HEK293 (cell line): ENCODE data around the gene WNT7A.

ENCODE experiments used
- CTCF ChIA-PET: fragments of 350-600 bp; formaldehyde crosslinking; extraction: SDS; loops from one replicate; lab custom pipeline; 2021; ENCODE audit warnings: antibody characterized with exemption; lab: Yijun Ruan, JAX
- POLR2A ChIA-PET: fragments of 300-600 bp; formaldehyde crosslinking; extraction: SDS; loops from one replicate; lab custom pipeline; 2020; ENCODE audit warnings: antibody characterized with exemption, inconsistent platforms; lab: Yijun Ruan, JAX
- H3K27ac ChIP-seq: fragments of 200-500 bp; sonication (Bioruptor generic); 2 replicates; pipeline ENCODE4 v1.5.1; 2014; ENCODE audit warnings: low read depth, low read length, control low read depth, inconsistent platforms; ENCODE audit errors: extremely low read depth
- H3K36me3 ChIP-seq, 2 experiments: fragments of 200-500 bp in 1 of 2; sonication (Bioruptor generic) in 1 of 2; 1 replicate in 1 of 2; 2 replicates in 1 of 2; pipeline ENCODE4 v1.5.1; 2014 to 2017; ENCODE audit warnings: inconsistent platforms in 2 of 2, low read length in 2 of 2; ENCODE audit not compliant: control insufficient read depth in 2 of 2, insufficient read depth in 1 of 2
- H3K4me1 ChIP-seq: fragments of 200-500 bp; sonication (Bioruptor generic); 2 replicates; pipeline ENCODE4 v1.5.1; 2014; ENCODE audit warnings: mild to moderate bottlenecking, low read length, inconsistent platforms; ENCODE audit not compliant: control insufficient read depth, insufficient read depth
- H3K4me3 ChIP-seq: 2 replicates; pipeline ENCODE4 v1.5.1; 2011; ENCODE audit warnings: low read depth, mild to moderate bottlenecking, control low read depth, low read length, moderate library complexity
- H3K9me3 ChIP-seq: fragments of 200-500 bp; sonication (Bioruptor generic); 2 replicates; pipeline ENCODE4 v1.5.1; 2014; ENCODE audit warnings: low read depth, low read length, inconsistent platforms; ENCODE audit not compliant: control insufficient read depth, insufficient read depth
- GLIS1 ChIP-seq: fragments of 450-650 bp; formaldehyde crosslinking; IDR thresholded peaks from 2 replicates; pipeline ENCODE4 v1.5.1; 2016; ENCODE audit warnings: missing biosample characterization, missing genetic modification characterization
- HOXD13 ChIP-seq: sonication (generic); formaldehyde crosslinking; IDR thresholded peaks from 2 replicates; pipeline ENCODE4 v1.8.0; 2022; ENCODE audit warnings: missing genetic modification reagents, borderline replicate concordance
- SP2 ChIP-seq: fragments of 450-650 bp; formaldehyde crosslinking; IDR thresholded peaks from 2 replicates; pipeline ENCODE4 v1.5.1; 2016; ENCODE audit warnings: missing biosample characterization, missing genetic modification characterization
- ZBTB48 ChIP-seq: fragments of 450-650 bp; formaldehyde crosslinking; IDR thresholded peaks from 2 replicates; pipeline ENCODE4 v1.5.1; 2016; ENCODE audit warnings: missing biosample characterization, missing genetic modification characterization
- ZNF302 ChIP-seq: fragments of 450-650 bp; formaldehyde crosslinking; IDR thresholded peaks from 2 replicates; pipeline ENCODE4 v1.5.1; 2016; ENCODE audit warnings: missing biosample characterization, missing genetic modification characterization, low read depth
- ZNF366 ChIP-seq: fragments of 450-650 bp; formaldehyde crosslinking; conservative IDR thresholded peaks from 2 replicates; pipeline ENCODE4 v1.5.1; 2016; ENCODE audit warnings: missing biosample characterization, missing genetic modification characterization
- ZNF391 ChIP-seq: fragments of 450-650 bp; formaldehyde crosslinking; IDR thresholded peaks from 2 replicates; pipeline ENCODE4 v1.5.1; 2016; ENCODE audit warnings: low read depth, missing biosample characterization, missing genetic modification characterization, borderline replicate concordance
- ZNF394 ChIP-seq: fragments of 450-650 bp; formaldehyde crosslinking; IDR thresholded peaks from 2 replicates; pipeline ENCODE4 v1.5.1; 2016; ENCODE audit warnings: missing biosample characterization, missing genetic modification characterization, mild to moderate bottlenecking, moderate library complexity, borderline replicate concordance
- ZNF433 ChIP-seq: fragments of 450-650 bp; formaldehyde crosslinking; IDR thresholded peaks from 2 replicates; pipeline ENCODE4 v1.5.1; 2016; ENCODE audit warnings: missing biosample characterization, missing genetic modification characterization, low read depth
- ZNF544 ChIP-seq: fragments of 450-650 bp; formaldehyde crosslinking; IDR thresholded peaks from 2 replicates; pipeline ENCODE4 v1.5.0; 2017; ENCODE audit warnings: missing biosample characterization, missing genetic modification characterization
- ZNF596 ChIP-seq: fragments of 450-650 bp; IDR thresholded peaks from 2 replicates; pipeline ENCODE4 v1.5.0; 2018; ENCODE audit warnings: missing biosample characterization, mild to moderate bottlenecking, missing genetic modification characterization, moderate library complexity
- ZNF600 ChIP-seq: fragments of 450-650 bp; formaldehyde crosslinking; IDR thresholded peaks from 2 replicates; pipeline ENCODE4 v1.5.1; 2016; ENCODE audit warnings: missing biosample characterization, missing genetic modification characterization
- ZNF707 ChIP-seq: fragments of 450-650 bp; formaldehyde crosslinking; IDR thresholded peaks from 2 replicates; pipeline ENCODE4 v1.5.1; 2016; ENCODE audit warnings: missing biosample characterization, missing genetic modification characterization
- ZNF776 ChIP-seq: fragments of 450-650 bp; formaldehyde crosslinking; IDR thresholded peaks from 2 replicates; pipeline ENCODE4 v1.5.0; 2017; ENCODE audit warnings: missing biosample characterization, missing genetic modification characterization, borderline replicate concordance
- ZNF837 ChIP-seq: fragments of 450-650 bp; formaldehyde crosslinking; IDR thresholded peaks from 2 replicates; pipeline ENCODE4 v1.5.1; 2016; ENCODE audit warnings: missing biosample characterization, missing genetic modification characterization
- ZSCAN23 ChIP-seq: fragments of 450-650 bp; formaldehyde crosslinking; IDR thresholded peaks from 2 replicates; pipeline ENCODE4 v1.5.1; 2016; ENCODE audit warnings: missing biosample characterization, missing genetic modification characterization
- TF ChIP-seq, protein P1 (sequence below): fragments of 450-650 bp; IDR thresholded peaks from 2 replicates; pipeline ENCODE4 v1.5.1; 2018; ENCODE audit warnings: missing biosample characterization, mild to moderate bottlenecking, missing genetic modification characterization
- TF ChIP-seq, protein P2 (sequence below): fragments of 450-650 bp; formaldehyde crosslinking; conservative IDR thresholded peaks from 2 replicates; pipeline ENCODE4 v1.5.1; 2016; ENCODE audit warnings: low read depth, missing biosample characterization, missing genetic modification characterization
- TF ChIP-seq, protein P3 (sequence below): fragments of 450-650 bp; formaldehyde crosslinking; IDR thresholded peaks from 2 replicates; pipeline ENCODE4 v1.5.1; 2016; ENCODE audit warnings: missing biosample characterization, missing genetic modification characterization
- TF ChIP-seq, protein P4 (sequence below): fragments of 450-650 bp; formaldehyde crosslinking; IDR thresholded peaks from 2 replicates; pipeline ENCODE4 v1.5.1; 2016; ENCODE audit warnings: missing biosample characterization, missing genetic modification characterization
- TF ChIP-seq, protein P5 (sequence below): fragments of 450-650 bp; formaldehyde crosslinking; IDR thresholded peaks from 2 replicates; pipeline ENCODE4 v1.5.1; 2016; ENCODE audit warnings: missing biosample characterization, missing genetic modification characterization, low read depth
- TF ChIP-seq, protein P6 (sequence below): fragments of 450-650 bp; formaldehyde crosslinking; IDR thresholded peaks from 2 replicates; pipeline ENCODE4 v1.5.1; 2016; ENCODE audit warnings: missing biosample characterization, missing genetic modification characterization

Gene WNT7A

DNA sequence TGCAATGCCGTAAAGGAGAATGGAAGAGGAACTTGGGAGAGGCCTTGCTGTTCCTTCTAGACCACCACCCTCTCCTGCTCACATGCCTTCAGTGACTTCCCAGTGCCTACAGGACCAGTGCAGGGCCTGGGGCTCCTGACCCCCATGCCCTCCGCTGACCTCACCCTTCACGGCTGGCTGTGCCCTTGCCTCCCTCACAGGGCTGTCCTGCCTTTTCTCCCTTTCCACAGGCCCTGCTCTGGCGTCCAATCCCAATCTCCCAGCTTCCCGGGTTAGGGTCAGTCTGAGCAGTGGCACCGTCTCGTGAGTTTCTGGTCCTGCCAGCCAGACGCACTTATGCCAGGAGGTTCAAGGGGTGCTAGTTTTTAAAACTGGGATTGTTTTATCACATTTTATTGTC is 110.4 kb downstream of the WNT7A start:
- H3K36me3 ChIP-seq = no peaks in the 10 kb centered on the region
- POLR2A ChIA-PET = no interaction called here
- TF ChIP-seq ZNF707 (tag by site-specific recombination) (no peak), ZNF544 (tag by site-specific recombination) (no peak), ZNF776 (tag by site-specific recombination) (no peak), ZNF394 (no peak), HOXD13 (CRISPR knock-in tag) (no peak), ZNF596 (no peak), ZNF837 (no peak)
- TF ChIP-seq, protein P1, sequence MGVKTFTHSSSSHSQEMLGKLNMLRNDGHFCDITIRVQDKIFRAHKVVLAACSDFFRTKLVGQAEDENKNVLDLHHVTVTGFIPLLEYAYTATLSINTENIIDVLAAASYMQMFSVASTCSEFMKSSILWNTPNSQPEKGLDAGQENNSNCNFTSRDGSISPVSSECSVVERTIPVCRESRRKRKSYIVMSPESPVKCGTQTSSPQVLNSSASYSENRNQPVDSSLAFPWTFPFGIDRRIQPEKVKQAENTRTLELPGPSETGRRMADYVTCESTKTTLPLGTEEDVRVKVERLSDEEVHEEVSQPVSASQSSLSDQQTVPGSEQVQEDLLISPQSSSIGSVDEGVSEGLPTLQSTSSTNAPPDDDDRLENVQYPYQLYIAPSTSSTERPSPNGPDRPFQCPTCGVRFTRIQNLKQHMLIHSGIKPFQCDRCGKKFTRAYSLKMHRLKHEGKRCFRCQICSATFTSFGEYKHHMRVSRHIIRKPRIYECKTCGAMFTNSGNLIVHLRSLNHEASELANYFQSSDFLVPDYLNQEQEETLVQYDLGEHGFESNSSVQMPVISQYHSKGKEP (tag by site-specific recombination) = no peak
- TF ChIP-seq, protein P2, sequence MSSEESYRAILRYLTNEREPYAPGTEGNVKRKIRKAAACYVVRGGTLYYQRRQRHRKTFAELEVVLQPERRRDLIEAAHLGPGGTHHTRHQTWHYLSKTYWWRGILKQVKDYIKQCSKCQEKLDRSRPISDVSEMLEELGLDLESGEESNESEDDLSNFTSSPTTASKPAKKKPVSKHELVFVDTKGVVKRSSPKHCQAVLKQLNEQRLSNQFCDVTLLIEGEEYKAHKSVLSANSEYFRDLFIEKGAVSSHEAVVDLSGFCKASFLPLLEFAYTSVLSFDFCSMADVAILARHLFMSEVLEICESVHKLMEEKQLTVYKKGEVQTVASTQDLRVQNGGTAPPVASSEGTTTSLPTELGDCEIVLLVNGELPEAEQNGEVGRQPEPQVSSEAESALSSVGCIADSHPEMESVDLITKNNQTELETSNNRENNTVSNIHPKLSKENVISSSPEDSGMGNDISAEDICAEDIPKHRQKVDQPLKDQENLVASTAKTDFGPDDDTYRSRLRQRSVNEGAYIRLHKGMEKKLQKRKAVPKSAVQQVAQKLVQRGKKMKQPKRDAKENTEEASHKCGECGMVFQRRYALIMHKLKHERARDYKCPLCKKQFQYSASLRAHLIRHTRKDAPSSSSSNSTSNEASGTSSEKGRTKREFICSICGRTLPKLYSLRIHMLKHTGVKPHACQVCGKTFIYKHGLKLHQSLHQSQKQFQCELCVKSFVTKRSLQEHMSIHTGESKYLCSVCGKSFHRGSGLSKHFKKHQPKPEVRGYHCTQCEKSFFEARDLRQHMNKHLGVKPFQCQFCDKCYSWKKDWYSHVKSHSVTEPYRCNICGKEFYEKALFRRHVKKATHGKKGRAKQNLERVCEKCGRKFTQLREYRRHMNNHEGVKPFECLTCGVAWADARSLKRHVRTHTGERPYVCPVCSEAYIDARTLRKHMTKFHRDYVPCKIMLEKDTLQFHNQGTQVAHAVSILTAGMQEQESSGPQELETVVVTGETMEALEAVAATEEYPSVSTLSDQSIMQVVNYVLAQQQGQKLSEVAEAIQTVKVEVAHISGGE (tag by site-specific recombination) = no peak
- TF ChIP-seq, protein P3, sequence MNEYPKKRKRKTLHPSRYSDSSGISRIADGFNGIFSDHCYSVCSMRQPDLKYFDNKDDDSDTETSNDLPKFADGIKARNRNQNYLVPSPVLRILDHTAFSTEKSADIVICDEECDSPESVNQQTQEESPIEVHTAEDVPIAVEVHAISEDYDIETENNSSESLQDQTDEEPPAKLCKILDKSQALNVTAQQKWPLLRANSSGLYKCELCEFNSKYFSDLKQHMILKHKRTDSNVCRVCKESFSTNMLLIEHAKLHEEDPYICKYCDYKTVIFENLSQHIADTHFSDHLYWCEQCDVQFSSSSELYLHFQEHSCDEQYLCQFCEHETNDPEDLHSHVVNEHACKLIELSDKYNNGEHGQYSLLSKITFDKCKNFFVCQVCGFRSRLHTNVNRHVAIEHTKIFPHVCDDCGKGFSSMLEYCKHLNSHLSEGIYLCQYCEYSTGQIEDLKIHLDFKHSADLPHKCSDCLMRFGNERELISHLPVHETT = no peak
- TF ChIP-seq, all 188 proteins: peak for 0
- H3K4me3 ChIP-seq = no peak overlapping the region
- no peaks in the 10 kb centered on the region for H3K4me1 ChIP-seq
- no peak overlapping the region for H3K27ac ChIP-seq
- CTCF ChIA-PET = no interaction called here
- H3K9me3 ChIP-seq = no peaks in the 10 kb centered on the region

DNA sequence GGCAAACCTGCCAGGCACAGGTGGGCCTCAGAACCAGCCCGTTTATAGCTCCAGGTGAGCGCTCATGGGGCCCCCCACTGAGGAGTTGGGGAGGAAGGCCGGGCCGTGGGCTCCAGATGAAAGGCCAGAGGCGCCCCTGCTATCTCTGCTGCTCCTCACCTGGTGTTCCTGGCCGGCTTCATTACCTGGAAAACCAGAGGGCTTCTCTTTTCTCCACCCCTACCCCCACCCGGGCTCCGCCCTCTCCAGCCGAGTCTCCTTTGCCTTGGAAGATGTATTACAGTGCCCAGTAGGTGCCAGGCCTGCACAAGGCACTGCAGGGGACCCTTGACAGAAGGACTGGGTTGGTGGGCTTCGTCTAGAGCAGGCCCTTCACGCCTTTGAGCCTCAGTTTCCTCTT is 111.4 kb downstream of the WNT7A start:
- ChIA-PET POLR2A (no interaction called here), CTCF (no interaction called here)
- no peaks in the 10 kb centered on the region for H3K9me3 ChIP-seq
- H3K36me3 ChIP-seq = no peaks in the 10 kb centered on the region
- TF ChIP-seq ZNF433 (tag by site-specific recombination) (no peak), GLIS1 (no peak), SP2 (tag by site-specific recombination) (no peak), ZNF600 (tag by site-specific recombination) (no peak), ZSCAN23 (no peak), ZNF302 (tag by site-specific recombination) (no peak), ZNF391 (tag by site-specific recombination) (no peak), ZNF366 (tag by site-specific recombination) (no peak), ZBTB48 (no peak)
- TF ChIP-seq, protein P4, sequence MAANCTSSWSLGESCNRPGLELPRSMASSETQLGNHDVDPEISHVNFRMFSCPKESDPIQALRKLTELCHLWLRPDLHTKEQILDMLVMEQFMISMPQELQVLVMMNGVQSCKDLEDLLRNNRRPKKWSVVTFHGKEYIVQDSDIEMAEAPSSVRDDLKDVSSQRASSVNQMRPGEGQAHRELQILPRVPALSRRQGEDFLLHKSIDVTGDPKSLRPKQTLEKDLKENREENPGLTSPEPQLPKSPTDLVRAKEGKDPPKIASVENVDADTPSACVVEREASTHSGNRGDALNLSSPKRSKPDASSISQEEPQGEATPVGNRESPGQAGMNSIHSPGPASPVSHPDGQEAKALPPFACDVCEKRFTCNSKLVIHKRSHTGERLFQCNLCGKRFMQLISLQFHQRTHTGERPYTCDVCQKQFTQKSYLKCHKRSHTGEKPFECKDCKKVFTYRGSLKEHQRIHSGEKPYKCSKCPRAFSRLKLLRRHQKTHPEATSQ (tag by site-specific recombination) = no peak
- TF ChIP-seq, protein P5, sequence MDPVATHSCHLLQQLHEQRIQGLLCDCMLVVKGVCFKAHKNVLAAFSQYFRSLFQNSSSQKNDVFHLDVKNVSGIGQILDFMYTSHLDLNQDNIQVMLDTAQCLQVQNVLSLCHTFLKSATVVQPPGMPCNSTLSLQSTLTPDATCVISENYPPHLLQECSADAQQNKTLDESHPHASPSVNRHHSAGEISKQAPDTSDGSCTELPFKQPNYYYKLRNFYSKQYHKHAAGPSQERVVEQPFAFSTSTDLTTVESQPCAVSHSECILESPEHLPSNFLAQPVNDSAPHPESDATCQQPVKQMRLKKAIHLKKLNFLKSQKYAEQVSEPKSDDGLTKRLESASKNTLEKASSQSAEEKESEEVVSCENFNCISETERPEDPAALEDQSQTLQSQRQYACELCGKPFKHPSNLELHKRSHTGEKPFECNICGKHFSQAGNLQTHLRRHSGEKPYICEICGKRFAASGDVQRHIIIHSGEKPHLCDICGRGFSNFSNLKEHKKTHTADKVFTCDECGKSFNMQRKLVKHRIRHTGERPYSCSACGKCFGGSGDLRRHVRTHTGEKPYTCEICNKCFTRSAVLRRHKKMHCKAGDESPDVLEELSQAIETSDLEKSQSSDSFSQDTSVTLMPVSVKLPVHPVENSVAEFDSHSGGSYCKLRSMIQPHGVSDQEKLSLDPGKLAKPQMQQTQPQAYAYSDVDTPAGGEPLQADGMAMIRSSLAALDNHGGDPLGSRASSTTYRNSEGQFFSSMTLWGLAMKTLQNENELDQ (tag by site-specific recombination) = no peak
- TF ChIP-seq, protein P6, sequence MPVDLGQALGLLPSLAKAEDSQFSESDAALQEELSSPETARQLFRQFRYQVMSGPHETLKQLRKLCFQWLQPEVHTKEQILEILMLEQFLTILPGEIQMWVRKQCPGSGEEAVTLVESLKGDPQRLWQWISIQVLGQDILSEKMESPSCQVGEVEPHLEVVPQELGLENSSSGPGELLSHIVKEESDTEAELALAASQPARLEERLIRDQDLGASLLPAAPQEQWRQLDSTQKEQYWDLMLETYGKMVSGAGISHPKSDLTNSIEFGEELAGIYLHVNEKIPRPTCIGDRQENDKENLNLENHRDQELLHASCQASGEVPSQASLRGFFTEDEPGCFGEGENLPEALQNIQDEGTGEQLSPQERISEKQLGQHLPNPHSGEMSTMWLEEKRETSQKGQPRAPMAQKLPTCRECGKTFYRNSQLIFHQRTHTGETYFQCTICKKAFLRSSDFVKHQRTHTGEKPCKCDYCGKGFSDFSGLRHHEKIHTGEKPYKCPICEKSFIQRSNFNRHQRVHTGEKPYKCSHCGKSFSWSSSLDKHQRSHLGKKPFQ (tag by site-specific recombination) = no peak
- H3K27ac ChIP-seq = no peak overlapping the region
- H3K4me3 ChIP-seq = no peak overlapping the region
- no peaks in the 10 kb centered on the region for H3K4me1 ChIP-seq
